HepG2 (cell line): ENCODE results near the gene TMEM63B. TPM values are rescaled to one million over a fixed set of nuclear protein-coding genes. Genes with fewer than 3 reads are reported as not detected.
A peak's percentile ranks its signal among the peaks of the same experiment; 100 is the strongest.

Experiments
- ATAC-seq: fragments of 200-7000 bp; cut with Tn5 transposase; 3 replicates; pipeline ENCODE4 v1.9.1; 2020; ENCODE audit warnings: mild to moderate bottlenecking, moderate library complexity
- BruUV-seq: library from RNA; stranded (reverse); fragments of 400-500 nt; replicated peaks from 2 replicates; lab custom pipeline; 2021; lab: Mats Ljungman, UMichigan
- CTCF ChIA-PET: fragments of 300-600 bp; formaldehyde crosslinking; extraction: SDS; loops from one replicate; lab custom pipeline; 2021; ENCODE audit warnings: low total read pairs, inconsistent platforms, low intra/inter-chr PET ratio; lab: Yijun Ruan, JAX
- POLR2A ChIA-PET: fragments of 350-600 bp; sonication (Branson Sonifier 250); formaldehyde crosslinking; loops from one replicate; lab custom pipeline; 2020; ENCODE audit warnings: antibody characterized with exemption, inconsistent platforms; lab: Yijun Ruan, JAX
- DNase-seq: peaks from one replicate; pipeline ENCODE4 v3.0.0-alpha.2; 2015; ENCODE audit warnings: low spot score
- FAIRE-seq: peaks from 3 replicates; lab custom pipeline; 2011; peaks lifted over from hg19 to GRCh38; lab: Jason Lieb, UNC
- H2AFZ ChIP-seq: one replicate; pipeline ENCODE4 v1.6.1; 2011; ENCODE audit warnings: low read length, inconsistent platforms
- H3K27ac ChIP-seq: fragments of 300-600 bp; 3 replicates; pipeline ENCODE4 v1.8.0; 2011; ENCODE audit warnings: mixed run types, mild to moderate bottlenecking, mixed read lengths, low read length, inconsistent platforms; ENCODE audit not compliant: insufficient read depth; ENCODE audit errors: extremely low read length
- H3K27me3 ChIP-seq, 2 experiments: fragments of 200-600 bp in 1 of 2; 2 replicates in 1 of 2; 3 replicates in 1 of 2; pipeline versions ENCODE4 v1.6.0 to v1.8.0; 2011; ENCODE audit warnings: low read length in 2 of 2, mild to moderate bottlenecking in 2 of 2, moderate library complexity in 2 of 2, inconsistent platforms in 1 of 2; ENCODE audit not compliant: insufficient read depth in 2 of 2, control insufficient read depth in 1 of 2
- H3K36me3 ChIP-seq, 2 experiments: fragments of 200-600 bp in 1 of 2; replicated peaks in 1 of 2; 2 replicates in 1 of 2; 3 replicates in 1 of 2; pipeline versions ENCODE4 v1.5.1 to v1.8.0; 2011; ENCODE audit warnings: low read length in 2 of 2, inconsistent platforms in 1 of 2; ENCODE audit not compliant: insufficient read depth in 2 of 2, control insufficient read depth in 1 of 2
- H3K4me1 ChIP-seq: 2 replicates; pipeline ENCODE4 v1.5.1; 2012; ENCODE audit warnings: low read length, inconsistent platforms; ENCODE audit not compliant: insufficient read depth
- H3K4me2 ChIP-seq: 2 replicates; pipeline ENCODE4 v1.6.0; 2011; ENCODE audit warnings: low read depth, low read length, inconsistent platforms
- H3K4me3 ChIP-seq, 3 experiments: fragments of 200-600 bp in 1 of 3; sonication (generic), shearing (Covaris generic) in 1 of 3; replicated peaks in 1 of 3; 2 replicates each; pipeline ENCODE4 v1.5.1; 2011 to 2016; ENCODE audit warnings: low read length in 3 of 3, inconsistent platforms in 2 of 3, low read depth in 2 of 3, mild to moderate bottlenecking in 2 of 3, control low read depth in 1 of 3, mixed read lengths in 1 of 3; ENCODE audit not compliant: insufficient read depth in 1 of 3
- H3K79me2 ChIP-seq: one replicate; pipeline ENCODE4 v1.6.1; 2011; ENCODE audit warnings: low read length, inconsistent platforms; ENCODE audit not compliant: insufficient read depth
- H3K9ac ChIP-seq: 2 replicates; pipeline ENCODE4 v1.6.0; 2011; ENCODE audit warnings: mild to moderate bottlenecking, low read depth, low read length, inconsistent platforms; ENCODE audit not compliant: insufficient read depth
- H3K9me3 ChIP-seq: 2 replicates; pipeline ENCODE4 v1.5.1; 2012; ENCODE audit warnings: mild to moderate bottlenecking, low read length
- H4K20me1 ChIP-seq: 2 replicates; pipeline ENCODE4 v1.6.0; 2011; ENCODE audit warnings: inconsistent platforms, mild to moderate bottlenecking, low read length, moderate library complexity; ENCODE audit not compliant: insufficient read depth
- KLF15 ChIP-seq: sonication (generic); formaldehyde crosslinking; IDR thresholded peaks from 2 replicates; pipeline ENCODE4 v1.8.1; 2023; ENCODE audit warnings: borderline replicate concordance, mild to moderate bottlenecking, inconsistent platforms, missing genetic modification reagents, mixed read lengths
- RNF2 ChIP-seq: fragments of 450-650 bp; conservative IDR thresholded peaks from 2 replicates; pipeline ENCODE4 v1.6.1; 2016; ENCODE audit warnings: low read depth
- SP5 ChIP-seq: IDR thresholded peaks from 2 replicates; pipeline ENCODE4 v1.6.1; 2016; ENCODE audit warnings: low read depth, borderline replicate concordance
- SUZ12 ChIP-seq: fragments of 150-350 bp; IDR thresholded peaks from 2 replicates; pipeline ENCODE4 v1.6.1; 2014; ENCODE audit warnings: low read depth, low read length
- TFDP2 ChIP-seq: sonication (generic); formaldehyde crosslinking; IDR thresholded peaks from 2 replicates; pipeline ENCODE4 v1.4.0; 2020; ENCODE audit warnings: missing genetic modification reagents
- ZNF382 ChIP-seq: sonication (generic); formaldehyde crosslinking; IDR thresholded peaks from 2 replicates; pipeline ENCODE4 v1.5.0; 2020; ENCODE audit warnings: missing genetic modification reagents, mild to moderate bottlenecking, borderline replicate concordance
- ZNF513 ChIP-seq: sonication (generic); formaldehyde crosslinking; conservative IDR thresholded peaks from 2 replicates; pipeline ENCODE4 v1.5.0; 2020; ENCODE audit warnings: missing genetic modification reagents
- ZSCAN30 ChIP-seq: sonication (generic); formaldehyde crosslinking; IDR thresholded peaks from 2 replicates; pipeline ENCODE4 v1.5.0; 2020; ENCODE audit warnings: mild to moderate bottlenecking, missing genetic modification reagents
- WGBS: methylation state at CpG from one replicate; pipeline ENCODE4 v1.1.6; 2017; ENCODE audit warnings: low lambda C conversion rate; 5-methylcytosine and 5-hydroxymethylcytosine counted together
- in situ Hi-C: cut with HindIII; loops from 2 replicates; pipeline ENCODE4 v1.10.0; 2017; ENCODE audit warnings: low pct_unique_long_range_greater_than_20kb; ENCODE audit not compliant: extremely low pct_ligation_motif_present
- intact Hi-C: fragments of 100-400 bp; cut with micrococcal nuclease; formaldehyde crosslinking; loops from one replicate; pipeline ENCODE4 v1.10.0; 2022; ENCODE audit not compliant: unreplicated experiment
- polyA plus RNA-seq, 8 experiments: library from polyadenylated mRNA; depleted of rRNA in 3 of 8; stranded (reverse) in 7 of 8; unstranded in 1 of 8; fragments of >200 nt; fragmentation: Illumina TruSeq in 4 of 8; extraction: Trizol in 4 of 8; gene quantifications; 2 replicates each; pipeline versions ENCODE4 v1.2.1 to v1.2.3, GENCODE V29; 2011 to 2016; ENCODE audit warnings: low read depth in 4 of 8, missing spikeins in 1 of 8, mixed read lengths in 1 of 8; ENCODE audit not compliant: insufficient read depth in 1 of 8
- total RNA-seq, 5 experiments: library from RNA; depleted of rRNA; stranded (reverse); fragments of >200 nt; fragmentation: Illumina TruSeq; extraction: Trizol; gene quantifications; 2 replicates each; pipeline ENCODE4 v1.2.3, GENCODE V29; 2016; ENCODE audit warnings: low read depth in 1 of 5

TMEM63B gene
- total and polyA plus RNA-seq, 2 of the 13 experiments (the other 11 are each of a cell fraction or from before 2014, with no cell fraction given): 27.4 to 75.8 TPM

- Histone ChIP-seq H3K36me3 (no peaks in the 10 kb centered on the region), H3K4me3 (no peak overlapping the region), H3K79me2 (no peaks in the 10 kb centered on the region), H3K9ac (no peak overlapping the region), H4K20me1 (no peaks in the 10 kb centered on the region), H3K9me3 (no peaks in the 10 kb centered on the region), H3K27me3 (no peaks in the 10 kb centered on the region; a peak in 1 of 5 replicates), H3K4me2 (no peak overlapping the region), H3K27ac (no peak overlapping the region), H3K4me1 (peaks cover 59% of the 10 kb centered on the region), H2AFZ (no peak overlapping the region)
- BruUV-seq: no TSS peak
- intact Hi-C loops (no loop called here), in situ Hi-C loops (no loop called here)
- DNase-seq (no peak), FAIRE-seq (no peak), ATAC-seq (no peak)
- ChIA-PET POLR2A (interaction anchor here (1.6 kb wide), 1 partner anchor 7 kb away, joined by 6 read pairs; no protein-coding TSS in a partner anchor), CTCF (no interaction called here)
- 36% methylated on average over 4 of the region's 4 CpGs for WGBS
- TF ChIP-seq ZNF382 (CRISPR knock-in tag) (no peak), TFDP2 (no peak), ZNF513 (CRISPR knock-in tag) (no peak)
Measured at GRCh38 chr6:44199883-44200282, 72.5 kb downstream of the TMEM63B start.

GRCh38 chr6:44201200-44201599, 73.8 kb downstream of the TMEM63B start:
- no peaks in the 10 kb centered on the region for H3K36me3 ChIP-seq
- WGBS: 63% methylated on average over 3 of the region's 3 CpGs
- no TSS peak for BruUV-seq
- ATAC-seq: peak; percentile 53
- FAIRE-seq: no peak
- H3K79me2 ChIP-seq: no peaks in the 10 kb centered on the region
- in situ Hi-C loops: no loop called here
- peaks cover 63% of the 10 kb centered on the region for H3K4me1 ChIP-seq
- no peak for DNase-seq
- intact Hi-C loops: no loop called here
- H3K27ac ChIP-seq: no peak overlapping the region
- H3K9ac ChIP-seq: no peak overlapping the region
- no peak overlapping the region for H3K4me2 ChIP-seq
- ChIA-PET CTCF (no interaction called here), POLR2A (interaction anchor here (1.5 to 1.6 kb wide), 2 partner anchors 9 to 22 kb away, joined by 3 to 6 read pairs; partner anchors contain the start of gene SLC29A1)
- no peaks in the 10 kb centered on the region; a peak in 2 of 5 replicates for H3K27me3 ChIP-seq
- no peaks in the 10 kb centered on the region for H4K20me1 ChIP-seq
- no peak overlapping the region for H3K4me3 ChIP-seq
- H3K9me3 ChIP-seq: no peaks in the 10 kb centered on the region
- no peak overlapping the region for H2AFZ ChIP-seq
- TF ChIP-seq SUZ12 (no peak), ZSCAN30 (CRISPR knock-in tag) (no peak), RNF2 (no peak), KLF15 (CRISPR knock-in tag) (no peak), SP5 (CRISPR knock-in tag) (peak; percentile 21; the same call in 1 of the 2 replicates)
- TF ChIP-seq, all 625 proteins: peak for 1
